HepG2 (cell line): ENCODE data around the gene RNF123. TPM values are rescaled to one million over a fixed set of nuclear protein-coding genes. Genes with fewer than 3 reads are reported as not detected.

Experiments used
- ATAC-seq: fragments of 200-7000 bp; cut with Tn5 transposase; 3 replicates; pipeline ENCODE4 v1.9.1; 2020; ENCODE audit warnings: mild to moderate bottlenecking, moderate library complexity
- BruUV-seq: library from RNA; stranded (reverse); fragments of 400-500 nt; replicated peaks from 2 replicates; lab custom pipeline; 2021; lab: Mats Ljungman, UMichigan
- CTCF ChIA-PET: fragments of 300-600 bp; formaldehyde crosslinking; extraction: SDS; loops from one replicate; lab custom pipeline; 2021; ENCODE audit warnings: low total read pairs, inconsistent platforms, low intra/inter-chr PET ratio; lab: Yijun Ruan, JAX
- POLR2A ChIA-PET: fragments of 350-600 bp; sonication (Branson Sonifier 250); formaldehyde crosslinking; loops from one replicate; lab custom pipeline; 2020; ENCODE audit warnings: antibody characterized with exemption, inconsistent platforms; lab: Yijun Ruan, JAX
- DNase-seq: peaks from one replicate; pipeline ENCODE4 v3.0.0-alpha.2; 2015; ENCODE audit warnings: low spot score
- FAIRE-seq: peaks from 3 replicates; lab custom pipeline; 2011; peaks lifted over from hg19 to GRCh38; lab: Jason Lieb, UNC
- H2AFZ ChIP-seq: one replicate; pipeline ENCODE4 v1.6.1; 2011; ENCODE audit warnings: low read length, inconsistent platforms
- H3K27ac ChIP-seq: fragments of 300-600 bp; 3 replicates; pipeline ENCODE4 v1.8.0; 2011; ENCODE audit warnings: mixed run types, mild to moderate bottlenecking, mixed read lengths, low read length, inconsistent platforms; ENCODE audit not compliant: insufficient read depth; ENCODE audit errors: extremely low read length
- H3K27me3 ChIP-seq, 2 experiments: fragments of 200-600 bp in 1 of 2; 2 replicates in 1 of 2; 3 replicates in 1 of 2; pipeline versions ENCODE4 v1.6.0 to v1.8.0; 2011; ENCODE audit warnings: low read length in 2 of 2, mild to moderate bottlenecking in 2 of 2, moderate library complexity in 2 of 2, inconsistent platforms in 1 of 2; ENCODE audit not compliant: insufficient read depth in 2 of 2, control insufficient read depth in 1 of 2
- H3K36me3 ChIP-seq, 2 experiments: fragments of 200-600 bp in 1 of 2; replicated peaks in 1 of 2; 2 replicates in 1 of 2; 3 replicates in 1 of 2; pipeline versions ENCODE4 v1.5.1 to v1.8.0; 2011; ENCODE audit warnings: low read length in 2 of 2, inconsistent platforms in 1 of 2; ENCODE audit not compliant: insufficient read depth in 2 of 2, control insufficient read depth in 1 of 2
- H3K4me1 ChIP-seq: 2 replicates; pipeline ENCODE4 v1.5.1; 2012; ENCODE audit warnings: low read length, inconsistent platforms; ENCODE audit not compliant: insufficient read depth
- H3K4me2 ChIP-seq: 2 replicates; pipeline ENCODE4 v1.6.0; 2011; ENCODE audit warnings: low read depth, low read length, inconsistent platforms
- H3K4me3 ChIP-seq, 3 experiments: fragments of 200-600 bp in 1 of 3; sonication (generic), shearing (Covaris generic) in 1 of 3; replicated peaks in 1 of 3; 2 replicates each; pipeline ENCODE4 v1.5.1; 2011 to 2016; ENCODE audit warnings: low read length in 3 of 3, inconsistent platforms in 2 of 3, low read depth in 2 of 3, mild to moderate bottlenecking in 2 of 3, control low read depth in 1 of 3, mixed read lengths in 1 of 3; ENCODE audit not compliant: insufficient read depth in 1 of 3
- H3K79me2 ChIP-seq: one replicate; pipeline ENCODE4 v1.6.1; 2011; ENCODE audit warnings: low read length, inconsistent platforms; ENCODE audit not compliant: insufficient read depth
- H3K9ac ChIP-seq: 2 replicates; pipeline ENCODE4 v1.6.0; 2011; ENCODE audit warnings: mild to moderate bottlenecking, low read depth, low read length, inconsistent platforms; ENCODE audit not compliant: insufficient read depth
- H3K9me3 ChIP-seq: 2 replicates; pipeline ENCODE4 v1.5.1; 2012; ENCODE audit warnings: mild to moderate bottlenecking, low read length
- H4K20me1 ChIP-seq: 2 replicates; pipeline ENCODE4 v1.6.0; 2011; ENCODE audit warnings: inconsistent platforms, mild to moderate bottlenecking, low read length, moderate library complexity; ENCODE audit not compliant: insufficient read depth
- ARNT ChIP-seq: fragments of 450-650 bp; IDR thresholded peaks from 2 replicates; pipeline ENCODE4 v1.6.1; 2017
- BHLHE40 ChIP-seq: IDR thresholded peaks from 2 replicates; pipeline ENCODE4 v1.6.1; 2011; ENCODE audit warnings: low read length, improper control_type of control experiment
- GATAD1 ChIP-seq: IDR thresholded peaks from 2 replicates; pipeline ENCODE4 v1.6.1; 2016; ENCODE audit warnings: missing genetic modification reagents, missing compliant biosample characterization
- GPN1 ChIP-seq: sonication (generic); formaldehyde crosslinking; IDR thresholded peaks from 2 replicates; pipeline ENCODE4 v1.5.1; 2020; ENCODE audit warnings: missing genetic modification reagents, borderline replicate concordance
- HNF4A ChIP-seq: sonication (generic); formaldehyde crosslinking; IDR thresholded peaks from 2 replicates; pipeline ENCODE4 v1.4.0; 2020; ENCODE audit warnings: missing genetic modification reagents
- MED13 ChIP-seq: sonication (generic); formaldehyde crosslinking; IDR thresholded peaks from 2 replicates; pipeline ENCODE4 v1.5.0; 2020; ENCODE audit warnings: missing genetic modification reagents
- MIER3 ChIP-seq: IDR thresholded peaks from 2 replicates; pipeline ENCODE4 v1.6.1; 2016; ENCODE audit warnings: missing compliant biosample characterization, borderline replicate concordance
- NONO ChIP-seq, 2 experiments: fragments of 450-650 bp in 1 of 2; sonication (generic) in 1 of 2; formaldehyde crosslinking in 1 of 2; IDR thresholded peaks in 1 of 2; conservative IDR thresholded peaks in 1 of 2; 2 replicates each; pipeline versions ENCODE4 v1.6.1 to v1.8.0; 2017 to 2022; ENCODE audit warnings: mild to moderate bottlenecking in 1 of 2, missing genetic modification reagents in 1 of 2, moderate library complexity in 1 of 2
- RBAK ChIP-seq: sonication (generic); formaldehyde crosslinking; IDR thresholded peaks from 2 replicates; pipeline ENCODE4 v1.5.1; 2020; ENCODE audit warnings: mild to moderate bottlenecking, missing genetic modification reagents
- SNAPC2 ChIP-seq: sonication (generic); formaldehyde crosslinking; IDR thresholded peaks from 2 replicates; pipeline ENCODE4 v1.8.1; 2022; ENCODE audit warnings: mild to moderate bottlenecking, missing genetic modification reagents
- SSRP1 ChIP-seq: IDR thresholded peaks from 2 replicates; pipeline ENCODE4 v1.6.1; 2016; ENCODE audit warnings: control low read depth
- TMF1 ChIP-seq: sonication (generic); formaldehyde crosslinking; IDR thresholded peaks from 2 replicates; pipeline ENCODE4 v1.8.1; 2022; ENCODE audit warnings: low read depth, missing genetic modification reagents
- ZFX ChIP-seq: sonication (generic); formaldehyde crosslinking; IDR thresholded peaks from 2 replicates; pipeline ENCODE4 v1.4.0; 2020; ENCODE audit warnings: mild to moderate bottlenecking, low read depth, missing genetic modification reagents, moderate library complexity
- ZNF136 ChIP-seq: sonication (generic); formaldehyde crosslinking; IDR thresholded peaks from 2 replicates; pipeline ENCODE4 v1.8.1; 2022; ENCODE audit warnings: low read depth, mild to moderate bottlenecking, moderate library complexity, missing genetic modification reagents
- ZNF546 ChIP-seq: sonication (generic); formaldehyde crosslinking; conservative IDR thresholded peaks from 2 replicates; pipeline ENCODE4 v1.8.1; 2023; ENCODE audit warnings: mild to moderate bottlenecking, missing genetic modification reagents
- ZNF660 ChIP-seq: sonication (generic); formaldehyde crosslinking; IDR thresholded peaks from 2 replicates; pipeline ENCODE4 v1.5.1; 2020; ENCODE audit warnings: mild to moderate bottlenecking, low read depth, missing genetic modification reagents, borderline replicate concordance
- WGBS: methylation state at CpG from one replicate; pipeline ENCODE4 v1.1.6; 2017; ENCODE audit warnings: low lambda C conversion rate; 5-methylcytosine and 5-hydroxymethylcytosine counted together
- in situ Hi-C: cut with HindIII; loops from 2 replicates; pipeline ENCODE4 v1.10.0; 2017; ENCODE audit warnings: low pct_unique_long_range_greater_than_20kb; ENCODE audit not compliant: extremely low pct_ligation_motif_present
- intact Hi-C: fragments of 100-400 bp; cut with micrococcal nuclease; formaldehyde crosslinking; loops from one replicate; pipeline ENCODE4 v1.10.0; 2022; ENCODE audit not compliant: unreplicated experiment
- polyA plus RNA-seq, 8 experiments: library from polyadenylated mRNA; depleted of rRNA in 3 of 8; stranded (reverse) in 7 of 8; unstranded in 1 of 8; fragments of >200 nt; fragmentation: Illumina TruSeq in 4 of 8; extraction: Trizol in 4 of 8; gene quantifications; 2 replicates each; pipeline versions ENCODE4 v1.2.1 to v1.2.3, GENCODE V29; 2011 to 2016; ENCODE audit warnings: low read depth in 4 of 8, missing spikeins in 1 of 8, mixed read lengths in 1 of 8; ENCODE audit not compliant: insufficient read depth in 1 of 8
- total RNA-seq, 5 experiments: library from RNA; depleted of rRNA; stranded (reverse); fragments of >200 nt; fragmentation: Illumina TruSeq; extraction: Trizol; gene quantifications; 2 replicates each; pipeline ENCODE4 v1.2.3, GENCODE V29; 2016; ENCODE audit warnings: low read depth in 1 of 5
- TF ChIP-seq, protein P1 (sequence below): sonication (generic); formaldehyde crosslinking; IDR thresholded peaks from 2 replicates; pipeline ENCODE4 v1.5.1; 2020; ENCODE audit warnings: mild to moderate bottlenecking, missing genetic modification reagents, moderate library complexity
- TF ChIP-seq, protein P2 (sequence below): IDR thresholded peaks from 2 replicates; pipeline ENCODE4 v1.6.1; 2016; ENCODE audit warnings: mild to moderate bottlenecking, missing biosample characterization, missing genetic modification reagents
- TF ChIP-seq, protein P3 (sequence below): IDR thresholded peaks from 2 replicates; pipeline ENCODE4 v1.6.1; 2016; ENCODE audit warnings: low read depth, borderline replicate concordance
- TF ChIP-seq, protein P4 (sequence below): IDR thresholded peaks from 2 replicates; pipeline ENCODE4 v1.6.1; 2016; ENCODE audit warnings: missing genetic modification reagents, missing compliant biosample characterization
- TF ChIP-seq, protein P5 (sequence below): sonication (generic); formaldehyde crosslinking; IDR thresholded peaks from 2 replicates; pipeline ENCODE4 v1.8.0; 2022; ENCODE audit warnings: low read depth, missing genetic modification reagents

The RNF123 gene
- total and polyA plus RNA-seq, 2 of the 13 experiments (the other 11 are each of a cell fraction or from before 2014, with no cell fraction given): 29.9 to 82.2 TPM

DNA sequence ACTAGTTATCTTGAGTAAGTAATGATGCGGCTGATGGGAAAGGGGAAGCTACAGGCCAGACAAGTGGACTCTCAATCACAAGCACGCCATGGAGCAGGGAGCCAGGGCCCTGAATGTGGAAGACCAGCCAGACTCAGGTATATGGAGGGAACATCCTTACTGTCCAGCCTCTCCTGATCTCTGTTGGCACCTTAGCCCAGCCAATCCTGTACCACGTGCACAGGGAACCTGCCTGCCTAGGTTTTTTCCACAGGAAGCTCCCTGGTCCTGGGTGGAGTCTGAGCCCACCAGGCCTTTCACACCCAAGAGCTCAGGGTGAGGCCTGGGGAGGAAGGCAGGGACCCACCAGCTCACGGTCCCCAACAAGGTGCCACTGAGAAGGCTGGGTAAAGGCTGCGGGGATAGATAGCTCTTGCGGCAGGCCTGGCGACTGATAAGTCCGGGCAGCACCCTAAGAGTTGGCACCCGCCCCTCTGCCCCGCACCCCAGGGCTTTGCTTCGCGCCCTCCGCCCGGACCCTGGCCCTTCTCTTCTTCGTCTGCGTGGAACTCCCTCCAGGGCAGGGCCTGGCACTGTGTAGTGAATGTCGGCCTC is 16.1 kb upstream of the RNF123 start:
- Histone ChIP-seq H3K36me3 (peaks cover 12 to 27% of the 10 kb centered on the region in 2 experiments), H3K27ac (peak overlapping the region; percentile 85), H3K27me3 (no peaks in the 10 kb centered on the region), H3K79me2 (peaks cover 22% of the 10 kb centered on the region), H3K9me3 (no peaks in the 10 kb centered on the region), H3K4me1 (peaks cover 70% of the 10 kb centered on the region), H3K9ac (peak overlapping the region; percentile 86), H4K20me1 (no peaks in the 10 kb centered on the region), H3K4me2 (peak overlapping the region; percentile 91), H2AFZ (no peak overlapping the region), H3K4me3 (peak overlapping the region; percentile 67 to 99 (median 80))
- TSS peak; percentile 77 for BruUV-seq
- WGBS: 35% methylated on average over 3 of the region's 17 CpGs
- CTCF ChIA-PET: interaction anchor here (2.7 kb wide), 1 partner anchor 133 kb away, joined by 31 read pairs; no protein-coding TSS in a partner anchor
- POLR2A ChIA-PET: interaction anchor here (0.6 to 3.3 kb wide), 8 partner anchors 16 to 333 kb away, joined by 3 to 98 read pairs (median 4); partner anchors contain the start of genes DAG1, MST1 and RNF123
- FAIRE-seq (peak; percentile 56), DNase-seq (peak; percentile 45), ATAC-seq (peak; percentile 2)
- intact Hi-C loops: loop anchor here (5.0 kb wide), 2 partner anchors 66 to 206 kb away; no protein-coding TSS in a partner anchor
- in situ Hi-C loops: loop anchor here (5.0 to 10.0 kb wide), 2 partner anchors 108 to 136 kb away; no protein-coding TSS in a partner anchor
- TF ChIP-seq ZNF546 (CRISPR knock-in tag): 0 out of 2 replicates have a peak, but pooled peaks have one; percentile 27
- TF ChIP-seq SNAPC2: no peak
- no peak; the same call in 1 of the 2 replicates for TF ChIP-seq ZFX (CRISPR knock-in tag)
- TF ChIP-seq SSRP1 (CRISPR knock-in tag): no peak
- peak; percentile 30; the same call in 1 of the 2 replicates for TF ChIP-seq MIER3
- TF ChIP-seq, protein P1, sequence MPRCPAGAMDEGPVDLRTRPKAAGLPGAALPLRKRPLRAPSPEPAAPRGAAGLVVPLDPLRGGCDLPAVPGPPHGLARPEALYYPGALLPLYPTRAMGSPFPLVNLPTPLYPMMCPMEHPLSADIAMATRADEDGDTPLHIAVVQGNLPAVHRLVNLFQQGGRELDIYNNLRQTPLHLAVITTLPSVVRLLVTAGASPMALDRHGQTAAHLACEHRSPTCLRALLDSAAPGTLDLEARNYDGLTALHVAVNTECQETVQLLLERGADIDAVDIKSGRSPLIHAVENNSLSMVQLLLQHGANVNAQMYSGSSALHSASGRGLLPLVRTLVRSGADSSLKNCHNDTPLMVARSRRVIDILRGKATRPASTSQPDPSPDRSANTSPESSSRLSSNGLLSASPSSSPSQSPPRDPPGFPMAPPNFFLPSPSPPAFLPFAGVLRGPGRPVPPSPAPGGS (CRISPR knock-in tag): no peak
- TF ChIP-seq ZNF660 (CRISPR knock-in tag): no peak
- no peak for TF ChIP-seq ARNT
- no peak for TF ChIP-seq MED13 (CRISPR knock-in tag)
- TF ChIP-seq, protein P2, sequence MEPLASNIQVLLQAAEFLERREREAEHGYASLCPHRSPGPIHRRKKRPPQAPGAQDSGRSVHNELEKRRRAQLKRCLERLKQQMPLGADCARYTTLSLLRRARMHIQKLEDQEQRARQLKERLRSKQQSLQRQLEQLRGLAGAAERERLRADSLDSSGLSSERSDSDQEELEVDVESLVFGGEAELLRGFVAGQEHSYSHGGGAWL (CRISPR knock-in tag): peak; percentile 71; the same call in 1 of the 2 replicates
- no peak for TF ChIP-seq HNF4A
- TF ChIP-seq GATAD1 (CRISPR knock-in tag): no peak
- no peak for TF ChIP-seq NONO (IDR thresholded peaks at IDR 0.05)
- TF ChIP-seq NONO (CRISPR knock-in tag; conservative IDR thresholded peaks at IDR 0.05): no peak
- no peak for TF ChIP-seq ZNF136 (CRISPR knock-in tag)
- no peak for TF ChIP-seq GPN1
- TF ChIP-seq, protein P3, sequence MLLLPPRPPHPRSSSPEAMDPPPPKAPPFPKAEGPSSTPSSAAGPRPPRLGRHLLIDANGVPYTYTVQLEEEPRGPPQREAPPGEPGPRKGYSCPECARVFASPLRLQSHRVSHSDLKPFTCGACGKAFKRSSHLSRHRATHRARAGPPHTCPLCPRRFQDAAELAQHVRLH (CRISPR knock-in tag): no peak
- TF ChIP-seq, protein P4, sequence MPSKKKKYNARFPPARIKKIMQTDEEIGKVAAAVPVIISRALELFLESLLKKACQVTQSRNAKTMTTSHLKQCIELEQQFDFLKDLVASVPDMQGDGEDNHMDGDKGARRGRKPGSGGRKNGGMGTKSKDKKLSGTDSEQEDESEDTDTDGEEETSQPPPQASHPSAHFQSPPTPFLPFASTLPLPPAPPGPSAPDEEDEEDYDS (CRISPR knock-in tag): no peak; the same call in 1 of the 2 replicates
- no peak for TF ChIP-seq RBAK
- TF ChIP-seq, protein P5, sequence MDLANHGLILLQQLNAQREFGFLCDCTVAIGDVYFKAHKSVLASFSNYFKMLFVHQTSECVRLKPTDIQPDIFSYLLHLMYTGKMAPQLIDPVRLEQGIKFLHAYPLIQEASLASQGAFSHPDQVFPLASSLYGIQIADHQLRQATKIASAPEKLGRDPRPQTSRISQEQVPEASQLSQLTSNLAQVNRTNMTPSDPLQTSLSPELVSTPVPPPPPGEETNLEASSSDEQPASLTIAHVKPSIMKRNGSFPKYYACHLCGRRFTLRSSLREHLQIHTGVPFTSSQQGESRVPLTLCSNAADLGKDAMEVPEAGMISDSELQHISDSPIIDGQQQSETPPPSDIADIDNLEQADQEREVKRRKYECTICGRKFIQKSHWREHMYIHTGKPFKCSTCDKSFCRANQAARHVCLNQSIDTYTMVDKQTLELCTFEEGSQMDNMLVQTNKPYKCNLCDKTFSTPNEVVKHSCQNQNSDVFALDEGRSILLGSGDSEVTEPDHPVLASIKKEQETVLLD (CRISPR knock-in tag): no peak
- no peak for TF ChIP-seq BHLHE40
- TF ChIP-seq TMF1 (CRISPR knock-in tag): peak; percentile 41; the same call in 1 of the 2 replicates
